GM23248 (cell line): ENCODE measurements around the gene THAP8. TPM values are rescaled to one million over a fixed set of nuclear protein-coding genes. Genes with fewer than 3 reads are reported as not detected.

Experiments used
- DNase-seq: peaks from one replicate; pipeline ENCODE4 v3.0.0-alpha.2; 2015
- H2AFZ ChIP-seq: fragments of 200-600 bp; sonication (generic); 2 replicates; pipeline ENCODE4 v1.6.1; 2016; ENCODE audit warnings: antibody characterized with exemption
- H3F3A ChIP-seq: fragments of 200-600 bp; sonication (generic); 2 replicates; pipeline ENCODE4 v1.6.1; 2016; ENCODE audit warnings: mild to moderate bottlenecking, antibody characterized with exemption, mixed run types; ENCODE audit not compliant: insufficient read depth
- H3K27ac ChIP-seq: fragments of 200-600 bp; sonication (generic); 2 replicates; pipeline ENCODE4 v1.5.1; 2016; ENCODE audit warnings: mild to moderate bottlenecking
- H3K27me3 ChIP-seq: fragments of 200-600 bp; sonication (generic); replicated peaks from 2 replicates; pipeline ENCODE4 v1.6.1; 2016; ENCODE audit warnings: mild to moderate bottlenecking; ENCODE audit not compliant: insufficient read depth
- H3K36me3 ChIP-seq: fragments of 200-600 bp; sonication (generic); 2 replicates; pipeline ENCODE4 v1.6.1; 2016; ENCODE audit warnings: low read depth, mild to moderate bottlenecking
- H3K4me1 ChIP-seq: fragments of 200-600 bp; sonication (generic); 2 replicates; pipeline ENCODE4 v1.6.1; 2016; ENCODE audit warnings: mild to moderate bottlenecking; ENCODE audit not compliant: insufficient read depth
- H3K4me2 ChIP-seq: fragments of 200-600 bp; sonication (generic); one replicate; pipeline ENCODE4 v1.6.1; 2016; ENCODE audit warnings: mild to moderate bottlenecking; ENCODE audit not compliant: unreplicated experiment
- H3K4me3 ChIP-seq: fragments of 200-600 bp; sonication (generic); 2 replicates; pipeline ENCODE4 v1.5.1; 2016; ENCODE audit warnings: mild to moderate bottlenecking
- H3K79me2 ChIP-seq: fragments of 200-600 bp; sonication (generic); 2 replicates; pipeline ENCODE4 v1.6.1; 2016; ENCODE audit warnings: mild to moderate bottlenecking; ENCODE audit not compliant: insufficient read depth
- H3K9ac ChIP-seq: fragments of 200-600 bp; sonication (generic); 2 replicates; pipeline ENCODE4 v1.6.1; 2016; ENCODE audit warnings: mild to moderate bottlenecking
- H3K9me2 ChIP-seq: fragments of 200-600 bp; sonication (generic); 2 replicates; pipeline ENCODE4 v1.6.1; 2016; ENCODE audit warnings: mixed run types, mild to moderate bottlenecking, moderate library complexity; ENCODE audit not compliant: insufficient read depth
- H3K9me3 ChIP-seq: fragments of 200-600 bp; sonication (generic); one replicate; pipeline ENCODE4 v1.6.1; 2017; ENCODE audit warnings: low read depth
- H4K20me1 ChIP-seq: fragments of 200-600 bp; sonication (generic); 2 replicates; pipeline ENCODE4 v1.6.0; 2016; ENCODE audit not compliant: insufficient read depth
- EZH2 ChIP-seq: fragments of 200-600 bp; sonication (generic); IDR thresholded peaks from 2 replicates; pipeline ENCODE4 v1.6.1; 2018; ENCODE audit warnings: antibody characterized with exemption, mild to moderate bottlenecking; ENCODE audit not compliant: insufficient read depth, poor library complexity, severe bottlenecking
- EZH2phosphoT487 ChIP-seq: fragments of 200-600 bp; sonication (generic); IDR thresholded peaks from 2 replicates; pipeline ENCODE4 v1.6.1; 2018; ENCODE audit warnings: antibody characterized with exemption, moderate library complexity, mild to moderate bottlenecking, low read depth; ENCODE audit not compliant: insufficient read depth
- WGBS, 2 experiments: methylation state at CpG; one replicate each; pipeline ENCODE4 v1.1.6; 2015 to 2017; ENCODE audit warnings: low lambda C conversion rate in 2 of 2, low coverage in 1 of 2; ENCODE audit errors: missing lambda C conversion rate in 2 of 2; 5-methylcytosine and 5-hydroxymethylcytosine counted together
- in situ Hi-C: fragments of 300-500 bp; cut with MboI; formaldehyde crosslinking; loops from 2 replicates; pipeline ENCODE4 v1.15.0; 2020
- polyA plus RNA-seq: library from polyadenylated mRNA; unstranded; fragments of >200 nt; fragmentation: Nextera tagmentation; extraction: Ambion mirVana; gene quantifications from 2 replicates; pipeline ENCODE4 v1.2.1, GENCODE V29; 2016
- total RNA-seq: library from RNA; depleted of rRNA; stranded (reverse); fragments of >200 nt; shearing (Covaris generic); gene quantifications from 2 replicates; pipeline ENCODE4 v1.2.3, GENCODE V29; 2014

Gene THAP8
- total and polyA plus RNA-seq, 2 experiments from 2014 or later = 3.8 to 12.8 TPM

DNA sequence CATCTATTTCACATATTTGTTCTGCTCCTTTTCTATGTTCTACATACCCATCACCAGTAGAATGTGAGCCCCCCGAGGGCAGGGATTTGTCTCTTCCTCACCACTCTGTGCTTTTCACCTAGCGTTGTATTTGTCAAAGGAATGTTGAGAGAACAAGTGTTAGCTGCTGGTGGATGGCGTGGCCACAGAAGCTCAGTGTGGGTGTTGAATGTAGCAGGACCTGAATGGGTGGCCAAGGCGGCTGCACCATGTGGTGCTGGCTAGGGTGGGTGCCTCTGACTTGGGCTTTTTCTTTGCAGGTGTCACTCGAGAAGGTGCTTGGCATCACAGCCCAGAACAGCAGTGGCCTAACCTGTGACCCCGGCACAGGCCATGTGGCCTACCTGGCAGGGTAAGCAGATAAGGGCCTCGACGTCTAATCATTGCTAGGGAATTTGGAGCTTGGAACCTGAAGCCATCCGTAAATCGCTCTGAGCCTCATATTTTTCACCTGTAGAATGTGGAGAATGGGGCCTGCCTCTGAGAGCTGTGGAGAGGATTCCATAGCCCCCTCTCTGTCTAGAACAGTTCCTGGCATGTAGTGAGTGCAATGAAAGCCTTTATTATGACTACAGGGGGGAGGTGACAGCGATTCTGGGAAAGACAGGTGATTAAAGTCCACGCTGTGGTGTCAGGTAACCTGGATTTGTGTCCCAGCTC, 4.5 kb upstream of the THAP8 start:
- DNase-seq = no peak
- TF ChIP-seq EZH2phosphoT487 (no peak), EZH2 (no peak)
- Histone ChIP-seq H3K27me3 (no peaks in the 10 kb centered on the region), H4K20me1 (no peaks in the 10 kb centered on the region), H3K4me3 (no peak overlapping the region), H3K79me2 (peaks cover 26% of the 10 kb centered on the region), H3K9me2 (no peaks in the 10 kb centered on the region), H3K36me3 (no peaks in the 10 kb centered on the region), H3K27ac (no peak overlapping the region), H2AFZ (no peak overlapping the region), H3K4me1 (no peaks in the 10 kb centered on the region), H3K4me2 (no peak overlapping the region), H3K9me3 (no peaks in the 10 kb centered on the region), H3F3A (peaks cover 2% of the 10 kb centered on the region), H3K9ac (no peak overlapping the region)
- WGBS, 2 experiments = 95% methylated on average over 12 of the region's 12 CpGs
- in situ Hi-C loops = no loop called here

DNA sequence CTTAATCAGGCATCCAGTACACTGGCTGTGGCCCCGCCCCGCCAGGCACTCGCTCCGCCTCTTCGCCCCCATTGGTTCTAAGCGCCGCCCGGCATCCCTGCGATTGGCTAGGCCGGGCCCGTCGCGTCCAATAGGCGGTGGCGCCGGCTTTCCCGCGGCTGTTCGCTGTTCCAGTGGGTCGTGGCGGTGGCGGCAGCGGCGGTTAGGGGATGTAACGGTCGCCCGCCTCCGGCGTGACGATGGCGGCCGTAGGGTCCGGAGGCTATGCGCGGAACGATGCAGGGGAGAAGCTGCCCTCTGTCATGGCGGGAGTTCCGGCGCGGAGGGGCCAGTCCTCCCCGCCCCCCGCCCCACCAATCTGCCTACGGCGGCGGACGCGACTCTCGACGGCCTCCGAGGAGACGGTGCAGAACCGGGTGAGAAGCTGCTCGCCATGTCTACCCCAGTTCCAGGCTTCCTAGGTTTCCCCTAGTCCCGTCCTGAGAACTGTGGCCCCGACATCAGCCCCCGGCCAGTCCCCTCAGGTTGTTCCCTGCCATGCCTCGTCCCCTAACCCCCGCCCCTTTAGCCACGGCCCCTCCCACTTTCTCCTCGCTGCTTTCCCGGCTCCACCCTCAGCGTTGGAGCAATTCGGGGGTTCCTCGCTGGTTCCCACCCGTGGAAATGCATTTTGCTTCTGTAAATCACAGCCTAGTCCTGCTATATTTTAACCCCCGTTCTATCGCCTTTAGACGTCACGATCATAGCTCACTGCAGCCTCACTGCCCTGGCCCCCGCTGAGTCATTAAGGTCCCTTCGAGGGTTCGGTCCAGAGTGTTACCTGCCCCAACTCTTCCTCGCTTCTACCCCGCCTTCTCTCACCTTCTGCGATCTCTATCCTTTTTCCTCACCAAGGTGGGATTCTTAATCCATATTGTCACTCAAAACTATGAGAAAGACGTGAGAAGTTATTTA, 925 bp upstream of the THAP8 start, which contains the start of gene WDR62:
Gene WDR62 (plus strand): TSS at position 165 of the 954 bp plus-strand sequence. CDS start 75 bp downstream, at position 240.
- no peaks in the 10 kb centered on the region for H4K20me1 ChIP-seq
- peak within 1 kb of the TSS; percentile 91 for H3K4me2 ChIP-seq
- H3K27me3 ChIP-seq = no peaks in the 10 kb centered on the region
- DNase-seq = peak; percentile 98
- TF ChIP-seq EZH2 = no peak
- TF ChIP-seq EZH2phosphoT487 = no peak
- H3K79me2 ChIP-seq = peaks cover 38% of the 10 kb centered on the region
- H3K4me3 ChIP-seq = peak within 1 kb of the TSS; percentile 86
- peak within 1 kb of the TSS; percentile 94 for H2AFZ ChIP-seq
- peak within 1 kb of the TSS; percentile 83 for H3K9ac ChIP-seq
- H3K4me1 ChIP-seq = peaks cover 5% of the 10 kb centered on the region
- H3K27ac ChIP-seq = peak within 1 kb of the TSS; percentile 91
- WGBS, 2 experiments = 2 to 3% methylated on average over 50 to 69 of the region's 76 CpGs
- no peaks in the 10 kb centered on the region for H3K36me3 ChIP-seq
- no peaks in the 10 kb centered on the region for H3K9me3 ChIP-seq
- in situ Hi-C loops = no loop called here
- peaks cover 14% of the 10 kb centered on the region for H3F3A ChIP-seq
- H3K9me2 ChIP-seq = no peaks in the 10 kb centered on the region

DNA sequence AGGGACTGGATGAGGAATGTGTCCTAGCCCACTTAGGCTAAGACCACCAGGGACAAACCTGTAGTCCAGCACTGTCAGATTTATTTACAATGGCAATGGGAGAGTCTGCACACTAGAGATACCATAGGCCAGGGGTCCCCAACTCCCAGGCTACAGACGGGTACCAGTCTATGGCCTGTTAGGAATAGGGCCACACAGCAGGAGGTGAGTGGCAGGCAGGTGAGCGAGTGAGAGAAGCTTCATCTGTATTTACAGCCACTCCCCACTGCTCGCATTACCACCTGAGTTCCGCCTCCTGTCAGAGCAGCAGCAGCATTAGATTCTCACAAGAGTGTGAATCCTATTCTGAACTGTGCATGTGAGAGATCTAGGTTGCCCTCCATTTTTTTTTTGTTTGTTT, 2.4 kb downstream of the THAP8 start:
- WGBS, 2 experiments = 88 to 98% methylated on average over 4 of the region's 4 CpGs
- Histone ChIP-seq H3K27ac (no peak overlapping the region), H3K9me3 (no peaks in the 10 kb centered on the region), H3F3A (peaks cover 14% of the 10 kb centered on the region), H3K79me2 (peaks cover 25% of the 10 kb centered on the region), H3K36me3 (no peaks in the 10 kb centered on the region), H3K4me2 (no peak overlapping the region), H3K27me3 (no peaks in the 10 kb centered on the region), H2AFZ (no peak overlapping the region), H3K4me3 (no peak overlapping the region), H3K9ac (no peak overlapping the region), H3K4me1 (peaks cover 8% of the 10 kb centered on the region), H3K9me2 (no peaks in the 10 kb centered on the region), H4K20me1 (no peaks in the 10 kb centered on the region)
- in situ Hi-C loops = no loop called here
- DNase-seq = no peak
- TF ChIP-seq EZH2 (no peak), EZH2phosphoT487 (no peak)

DNA sequence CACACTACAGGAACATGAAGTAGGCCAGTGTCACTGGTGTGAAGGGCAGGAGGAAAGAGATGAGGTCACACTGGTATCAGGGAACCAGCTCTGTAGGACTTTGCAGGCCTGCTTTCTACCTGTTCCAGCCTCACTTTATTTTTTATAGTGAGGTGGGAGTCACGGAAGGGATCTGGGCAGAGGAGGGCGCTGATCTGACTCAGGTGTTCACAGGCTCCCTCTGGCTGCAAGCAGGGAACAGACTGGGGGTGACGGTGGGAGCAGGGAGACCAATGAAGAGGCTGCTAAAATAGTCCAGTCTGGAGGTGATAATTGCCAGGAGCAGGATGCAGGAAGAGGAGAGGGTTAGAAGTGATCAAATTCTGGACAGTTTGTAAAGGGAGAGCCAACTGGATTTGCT, 2.8 kb downstream of the THAP8 start:
- peaks cover 12% of the 10 kb centered on the region for H3K4me1 ChIP-seq
- H2AFZ ChIP-seq = no peak overlapping the region
- H3K9me2 ChIP-seq = no peaks in the 10 kb centered on the region
- no peak overlapping the region for H3K27ac ChIP-seq
- peaks cover 14% of the 10 kb centered on the region for H3F3A ChIP-seq
- no peak for DNase-seq
- in situ Hi-C loops = no loop called here
- no peaks in the 10 kb centered on the region for H3K9me3 ChIP-seq
- H3K79me2 ChIP-seq = peaks cover 21% of the 10 kb centered on the region
- no peak for TF ChIP-seq EZH2
- no peak for TF ChIP-seq EZH2phosphoT487
- no peaks in the 10 kb centered on the region for H4K20me1 ChIP-seq
- no peaks in the 10 kb centered on the region for H3K27me3 ChIP-seq
- no peak overlapping the region for H3K4me3 ChIP-seq
- H3K4me2 ChIP-seq = no peak overlapping the region
- no peak overlapping the region for H3K9ac ChIP-seq
- 56 to 57% methylated on average over 3 of the region's 3 CpGs for WGBS, 2 experiments
- H3K36me3 ChIP-seq = no peaks in the 10 kb centered on the region
